Measurements from ENCODE around the gene PCBD2.
"Not testable (repeated sequence)": the region's sequence is repeated elsewhere in the genome, so short reads cannot be mapped to it uniquely, and the experiment has no call there.

The PCBD2 gene

DNA sequence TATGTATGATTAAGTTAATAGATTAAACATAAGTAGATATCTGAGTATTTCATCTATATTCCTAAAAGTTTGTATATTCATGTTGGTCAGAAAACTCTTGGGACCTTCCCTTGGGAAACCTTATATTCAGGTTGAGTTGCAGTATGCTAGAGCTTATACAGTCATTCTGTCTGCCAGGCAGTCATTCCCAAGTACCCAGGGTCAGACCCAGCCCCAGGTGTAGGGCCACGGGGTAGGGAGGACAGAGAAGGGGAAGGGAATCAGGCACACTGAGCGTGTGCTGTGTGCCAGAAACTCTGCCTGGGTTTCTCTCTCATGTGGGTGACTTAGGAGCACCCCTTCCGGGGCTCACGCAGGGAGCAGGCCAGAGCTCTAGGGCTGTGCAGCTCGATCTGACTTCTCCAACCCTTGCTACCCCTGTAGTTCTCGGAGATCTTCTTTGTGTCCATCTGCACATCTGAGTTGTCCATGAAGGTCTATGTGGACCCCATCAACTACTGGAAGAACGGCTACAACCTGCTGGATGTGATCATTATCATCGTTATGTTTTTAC, 91.0 kb downstream of the PCBD2 start:
- TF ChIP-seq FOXP2 (optimal IDR thresholded peaks at IDR 0.05; ENCODE audit: control extremely low read depth, extremely low read length, insufficient read depth) = no peak
- TF ChIP-seq EZH2 (IDR thresholded peaks at IDR 0.05) = no peak
- no peak for TF ChIP-seq POLR2AphosphoS5 (IDR thresholded peaks at IDR 0.05; ENCODE audit: borderline replicate concordance, low read depth, low read length)
- Histone ChIP-seq H3K27ac (no peak overlapping the region), H3K4me3 (no peak overlapping the region), H3K9me3 (ENCODE audit: low read depth, low read length) (no peaks in the 10 kb centered on the region), H3K36me3 (ENCODE audit: insufficient read depth, low read length) (no peaks in the 10 kb centered on the region), H3K9ac (ENCODE audit: insufficient read length) (no peak overlapping the region)
- no peak for DNase-seq (ENCODE audit: low read depth, low spot score)

DNA sequence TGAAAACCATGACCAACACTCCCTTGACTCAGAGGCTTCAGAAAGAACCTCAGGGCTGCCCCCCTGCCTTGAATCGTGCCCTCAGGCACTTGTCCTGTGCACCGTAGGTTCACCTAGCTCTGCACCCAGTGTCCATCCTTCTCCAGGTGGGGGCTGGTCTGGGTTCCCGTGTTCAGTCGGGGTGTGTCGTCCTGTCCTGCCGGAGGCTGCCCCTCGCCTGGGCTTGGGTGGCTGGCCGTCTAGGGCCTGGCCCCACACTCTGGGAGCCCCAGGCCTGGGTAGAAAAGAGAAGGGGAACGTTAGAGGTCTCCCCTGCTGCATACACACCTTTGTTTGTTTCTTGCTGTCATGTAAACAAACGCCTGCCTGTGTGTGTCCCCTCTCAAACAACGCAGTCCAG, 92.1 kb downstream of the PCBD2 start:
- H3K36me3 ChIP-seq (ENCODE audit: insufficient read depth, low read length) = no peaks in the 10 kb centered on the region
- no peaks in the 10 kb centered on the region for H3K9me3 ChIP-seq (ENCODE audit: low read depth, low read length)
- no peak for DNase-seq (ENCODE audit: low read depth, low spot score)
- no peak overlapping the region for H3K9ac ChIP-seq (ENCODE audit: insufficient read length)
- no peak overlapping the region for H3K4me3 ChIP-seq
- H3K27ac ChIP-seq = no peak overlapping the region
- TF ChIP-seq EZH2 (IDR thresholded peaks at IDR 0.05) (no peak), FOXP2 (optimal IDR thresholded peaks at IDR 0.05; ENCODE audit: control extremely low read depth, extremely low read length, insufficient read depth) (no peak), POLR2AphosphoS5 (IDR thresholded peaks at IDR 0.05; ENCODE audit: borderline replicate concordance, low read depth, low read length) (no peak)

- H3K36me3 ChIP-seq (ENCODE audit: insufficient read depth, low read length); H3K27ac ChIP-seq; H3K9ac ChIP-seq (ENCODE audit: insufficient read length); H3K4me3 ChIP-seq; H3K9me3 ChIP-seq (ENCODE audit: low read depth, low read length); DNase-seq (ENCODE audit: low read depth, low spot score): not testable (repeated sequence)
These were observed 93.1 kb downstream of the PCBD2 start for GRCh38 chr5:134998068-134998467.

GRCh38 chr5:135004376-135004775, 99.4 kb downstream of the PCBD2 start:
- DNase-seq (ENCODE audit: low read depth, low spot score) = no peak
- Histone ChIP-seq H3K27ac (no peak overlapping the region), H3K9me3 (ENCODE audit: low read depth, low read length) (no peaks in the 10 kb centered on the region)

GRCh38 chr5:135005076-135005475, 100.1 kb downstream of the PCBD2 start:
- Histone ChIP-seq H3K4me3 (no peak overlapping the region), H3K9ac (ENCODE audit: insufficient read length) (no peak overlapping the region)
- TF ChIP-seq EZH2 (IDR thresholded peaks at IDR 0.05) (no peak), FOXP2 (optimal IDR thresholded peaks at IDR 0.05; ENCODE audit: control extremely low read depth, extremely low read length, insufficient read depth) (no peak), POLR2AphosphoS5 (IDR thresholded peaks at IDR 0.05; ENCODE audit: borderline replicate concordance, low read depth, low read length) (no peak)

More at GRCh38 chr5:135004376-135004775, 99.4 kb downstream of the PCBD2 start:
- Histone ChIP-seq H3K4me3 (no peak overlapping the region), H3K9ac (ENCODE audit: insufficient read length) (no peak overlapping the region), H3K36me3 (ENCODE audit: insufficient read depth, low read length) (no peaks in the 10 kb centered on the region)
- TF ChIP-seq FOXP2 (optimal IDR thresholded peaks at IDR 0.05; ENCODE audit: control extremely low read depth, extremely low read length, insufficient read depth) = no peak
- TF ChIP-seq EZH2 (IDR thresholded peaks at IDR 0.05) = no peak
- TF ChIP-seq POLR2AphosphoS5 (IDR thresholded peaks at IDR 0.05; ENCODE audit: borderline replicate concordance, low read depth, low read length) = no peak

GRCh38 chr5:135007305-135007704, 102.4 kb downstream of the PCBD2 start:
- TF ChIP-seq FOXP2 (optimal IDR thresholded peaks at IDR 0.05; ENCODE audit: control extremely low read depth, extremely low read length, insufficient read depth) (no peak), EZH2 (IDR thresholded peaks at IDR 0.05) (no peak), POLR2AphosphoS5 (IDR thresholded peaks at IDR 0.05; ENCODE audit: borderline replicate concordance, low read depth, low read length) (no peak)
- no peak for DNase-seq (ENCODE audit: low read depth, low spot score)
- no peak overlapping the region for H3K9ac ChIP-seq (ENCODE audit: insufficient read length)
- no peak overlapping the region for H3K4me3 ChIP-seq
- H3K27ac ChIP-seq = no peak overlapping the region
- H3K36me3 ChIP-seq (ENCODE audit: insufficient read depth, low read length) = no peaks in the 10 kb centered on the region
- H3K9me3 ChIP-seq (ENCODE audit: low read depth, low read length) = no peaks in the 10 kb centered on the region

More at GRCh38 chr5:135005076-135005475, 100.1 kb downstream of the PCBD2 start:
- Histone ChIP-seq H3K9me3 (ENCODE audit: low read depth, low read length) (no peaks in the 10 kb centered on the region), H3K27ac (no peak overlapping the region), H3K36me3 (ENCODE audit: insufficient read depth, low read length) (no peaks in the 10 kb centered on the region)
- no peak for DNase-seq (ENCODE audit: low read depth, low spot score)

GRCh38 chr5:135007749-135008363, 102.9 kb downstream of the PCBD2 start:
- TF ChIP-seq FOXP2 (optimal IDR thresholded peaks at IDR 0.05; ENCODE audit: control extremely low read depth, extremely low read length, insufficient read depth) (no peak), EZH2 (IDR thresholded peaks at IDR 0.05) (no peak), POLR2AphosphoS5 (IDR thresholded peaks at IDR 0.05; ENCODE audit: borderline replicate concordance, low read depth, low read length) (no peak)
- H3K9me3 ChIP-seq (ENCODE audit: low read depth, low read length) = no peaks in the 10 kb centered on the region
- no peak overlapping the region for H3K9ac ChIP-seq (ENCODE audit: insufficient read length)
- no peaks in the 10 kb centered on the region for H3K36me3 ChIP-seq (ENCODE audit: insufficient read depth, low read length)
- H3K4me3 ChIP-seq = no peak overlapping the region
- DNase-seq (ENCODE audit: low read depth, low spot score) = no peak
- no peak overlapping the region for H3K27ac ChIP-seq

DNA sequence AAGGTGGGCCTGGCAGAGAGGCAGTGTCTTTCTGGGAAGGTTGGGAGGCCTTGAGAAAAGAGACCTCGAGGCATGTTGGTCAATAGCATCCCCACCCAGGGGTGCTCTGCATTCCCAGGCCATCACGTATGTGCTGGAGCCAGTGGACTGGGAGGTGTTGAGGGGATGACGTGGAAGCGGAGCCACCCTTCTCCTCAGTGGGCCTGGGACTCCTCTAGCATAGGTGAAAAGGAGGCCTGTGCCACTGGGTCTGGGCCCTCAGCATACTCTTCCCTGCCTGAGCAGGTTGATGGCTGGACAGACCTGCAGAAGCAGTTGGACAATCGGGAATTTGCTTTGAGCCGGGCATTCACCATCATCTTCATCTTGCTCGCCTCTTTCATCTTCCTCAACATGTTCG, 103.6 kb downstream of the PCBD2 start:
- H3K4me3 ChIP-seq = no peak overlapping the region
- H3K36me3 ChIP-seq (ENCODE audit: insufficient read depth, low read length) = no peaks in the 10 kb centered on the region
- no peak for DNase-seq (ENCODE audit: low read depth, low spot score)
- no peak overlapping the region for H3K27ac ChIP-seq
- H3K9me3 ChIP-seq (ENCODE audit: low read depth, low read length) = no peaks in the 10 kb centered on the region
- TF ChIP-seq FOXP2 (optimal IDR thresholded peaks at IDR 0.05; ENCODE audit: control extremely low read depth, extremely low read length, insufficient read depth) (no peak), POLR2AphosphoS5 (IDR thresholded peaks at IDR 0.05; ENCODE audit: borderline replicate concordance, low read depth, low read length) (no peak), EZH2 (IDR thresholded peaks at IDR 0.05) (no peak)
- H3K9ac ChIP-seq (ENCODE audit: insufficient read length) = no peak overlapping the region

Measured in SK-N-MC (cell line).